Skeletal muscle cell (primary cell): ENCODE data around the gene TULP4.
A peak's percentile ranks its signal among the peaks of the same experiment; 100 is the strongest.
"Not testable (repeated sequence)": the region's sequence is repeated elsewhere in the genome, so short reads cannot be mapped to it uniquely, and the experiment has no call there.

Experiments
- DNase-seq: peaks from one replicate; pipeline ENCODE4 v3.0.0-alpha.2; 2010; ENCODE audit warnings: low read depth
- H3K4me3 ChIP-seq: 2 replicates; pipeline ENCODE4 v1.5.1; 2011; ENCODE audit warnings: low read depth, mild to moderate bottlenecking, control low read depth, low read length, moderate library complexity

TULP4 gene

GRCh38 chr6:158290659-158291058 lies 21.6 kb upstream of the TULP4 start:
- DNase-seq: no peak
- no peak overlapping the region for H3K4me3 ChIP-seq

- no peak for DNase-seq
- no peak overlapping the region for H3K4me3 ChIP-seq
Measured at GRCh38 chr6:158292016-158292415, 20.2 kb upstream of the TULP4 start.

GRCh38 chr6:158293122-158293521 lies 19.1 kb upstream of the TULP4 start:
- no peak overlapping the region for H3K4me3 ChIP-seq
- DNase-seq: no peak

GRCh38 chr6:158295976-158296853 lies 16.1 kb upstream of the TULP4 start:
- H3K4me3 ChIP-seq, DNase-seq: not testable (repeated sequence)

GRCh38 chr6:158296854-158297324 lies 15.4 kb upstream of the TULP4 start:
- not testable (repeated sequence) for DNase-seq, H3K4me3 ChIP-seq

GRCh38 chr6:158297657-158298056 lies 14.6 kb upstream of the TULP4 start:
- not testable (repeated sequence) for H3K4me3 ChIP-seq, DNase-seq

GRCh38 chr6:158300306-158301143 lies 11.7 kb upstream of the TULP4 start:
- not testable (repeated sequence) for DNase-seq, H3K4me3 ChIP-seq

GRCh38 chr6:158301561-158301960 lies 10.7 kb upstream of the TULP4 start:
- not testable (repeated sequence) for DNase-seq, H3K4me3 ChIP-seq

- not testable (repeated sequence) for H3K4me3 ChIP-seq, DNase-seq
Measured at GRCh38 chr6:158302195-158302796, 10.0 kb upstream of the TULP4 start.

GRCh38 chr6:158303210-158303731 lies 9.0 kb upstream of the TULP4 start:
- no peak for DNase-seq
- H3K4me3 ChIP-seq: no peak overlapping the region

- DNase-seq: no peak
- H3K4me3 ChIP-seq: no peak overlapping the region
Measured at GRCh38 chr6:158304254-158304653, 8.0 kb upstream of the TULP4 start.

- DNase-seq: no peak
Measured at GRCh38 chr6:158309814-158310213, 2.5 kb upstream of the TULP4 start.

GRCh38 chr6:158311193-158311592 lies 1.1 kb upstream of the TULP4 start:
- DNase-seq: peak; percentile 48
- H3K4me3 ChIP-seq: no peak overlapping the region

More at GRCh38 chr6:158309814-158310213, 2.5 kb upstream of the TULP4 start:
- H3K4me3 ChIP-seq: no peak overlapping the region

- H3K4me3 ChIP-seq: no peak overlapping the region
- DNase-seq: no peak
Measured at GRCh38 chr6:158311626-158312025, 639 bp upstream of the TULP4 start.

GRCh38 chr6:158312672-158313397 lies 570 bp downstream of the TULP4 start:
- no peak overlapping the region for H3K4me3 ChIP-seq
- no peak for DNase-seq

GRCh38 chr6:158313989-158314388 lies 1.7 kb downstream of the TULP4 start:
- no peak overlapping the region for H3K4me3 ChIP-seq
- DNase-seq: no peak

- H3K4me3 ChIP-seq: no peak overlapping the region
- no peak for DNase-seq
Measured at GRCh38 chr6:158314737-158315136, 2.5 kb downstream of the TULP4 start.

- no peak for DNase-seq
- no peak overlapping the region for H3K4me3 ChIP-seq
Measured at GRCh38 chr6:158316022-158316421, 3.8 kb downstream of the TULP4 start.

- no peak overlapping the region for H3K4me3 ChIP-seq
- DNase-seq: peak; percentile 27
Measured at GRCh38 chr6:158321960-158322359, 9.7 kb downstream of the TULP4 start.
